Calu3 (cell line): ENCODE results near the gene PXK. TPM values are rescaled to one million over a fixed set of nuclear protein-coding genes. Genes with fewer than 3 reads are reported as not detected.
A peak's percentile ranks its signal among the peaks of the same experiment; 100 is the strongest.

Experiments
- BruUV-seq: library from RNA; stranded (reverse); fragments of 400-500 nt; replicated peaks from 2 replicates; lab custom pipeline; 2021; lab: Mats Ljungman, UMichigan
- CTCF ChIA-PET: fragments of 300-600 bp; sonication (Branson Sonifier 250); formaldehyde crosslinking; loops from one replicate; lab custom pipeline; 2022; ENCODE audit warnings: antibody characterized with exemption; lab: Charles Lee
- DNase-seq: peaks from one replicate; pipeline ENCODE4 v3.0.0; 2022
- H3K27ac Mint-ChIP-seq: one replicate; pipeline ENCODE4 v1.8.0; 2022; ENCODE audit warnings: mixed read lengths; ENCODE audit not compliant: unreplicated experiment
- H3K27me3 Mint-ChIP-seq: one replicate; pipeline ENCODE4 v1.8.0; 2022; ENCODE audit warnings: mixed read lengths; ENCODE audit not compliant: unreplicated experiment
- H3K36me3 Mint-ChIP-seq: one replicate; pipeline ENCODE4 v1.8.0; 2022; ENCODE audit warnings: mild to moderate bottlenecking, moderate library complexity, mixed read lengths; ENCODE audit not compliant: insufficient read depth, unreplicated experiment
- H3K4me1 Mint-ChIP-seq: one replicate; pipeline ENCODE4 v1.8.0; 2022; ENCODE audit warnings: mild to moderate bottlenecking, low read depth, mixed read lengths; ENCODE audit not compliant: unreplicated experiment
- H3K4me3 Mint-ChIP-seq: one replicate; pipeline ENCODE4 v1.8.0; 2022; ENCODE audit warnings: mild to moderate bottlenecking, low read depth, moderate library complexity, mixed read lengths; ENCODE audit not compliant: unreplicated experiment
- H3K9me3 Mint-ChIP-seq: one replicate; pipeline ENCODE4 v1.8.0; 2022; ENCODE audit warnings: low read depth, mixed read lengths; ENCODE audit not compliant: unreplicated experiment
- intact Hi-C: fragments of 100-400 bp; cut with micrococcal nuclease; formaldehyde crosslinking; loops from one replicate; pipeline ENCODE4 v1.10.0; 2022; ENCODE audit not compliant: unreplicated experiment
- total RNA-seq: library from RNA; stranded (reverse); gene quantifications from 2 replicates; pipeline ENCODE4 v1.2.3, GENCODE V29; 2022
- TF ChIP-seq, protein P1 (sequence below): fragments of 200-600 bp; IDR thresholded peaks from one replicate; pipeline ENCODE4 v1.8.0; 2022; ENCODE audit warnings: antibody characterized with exemption; ENCODE audit not compliant: unreplicated experiment

The PXK gene
- total RNA-seq, 1 experiment from 2014 or later, result 8.6 TPM

DNA sequence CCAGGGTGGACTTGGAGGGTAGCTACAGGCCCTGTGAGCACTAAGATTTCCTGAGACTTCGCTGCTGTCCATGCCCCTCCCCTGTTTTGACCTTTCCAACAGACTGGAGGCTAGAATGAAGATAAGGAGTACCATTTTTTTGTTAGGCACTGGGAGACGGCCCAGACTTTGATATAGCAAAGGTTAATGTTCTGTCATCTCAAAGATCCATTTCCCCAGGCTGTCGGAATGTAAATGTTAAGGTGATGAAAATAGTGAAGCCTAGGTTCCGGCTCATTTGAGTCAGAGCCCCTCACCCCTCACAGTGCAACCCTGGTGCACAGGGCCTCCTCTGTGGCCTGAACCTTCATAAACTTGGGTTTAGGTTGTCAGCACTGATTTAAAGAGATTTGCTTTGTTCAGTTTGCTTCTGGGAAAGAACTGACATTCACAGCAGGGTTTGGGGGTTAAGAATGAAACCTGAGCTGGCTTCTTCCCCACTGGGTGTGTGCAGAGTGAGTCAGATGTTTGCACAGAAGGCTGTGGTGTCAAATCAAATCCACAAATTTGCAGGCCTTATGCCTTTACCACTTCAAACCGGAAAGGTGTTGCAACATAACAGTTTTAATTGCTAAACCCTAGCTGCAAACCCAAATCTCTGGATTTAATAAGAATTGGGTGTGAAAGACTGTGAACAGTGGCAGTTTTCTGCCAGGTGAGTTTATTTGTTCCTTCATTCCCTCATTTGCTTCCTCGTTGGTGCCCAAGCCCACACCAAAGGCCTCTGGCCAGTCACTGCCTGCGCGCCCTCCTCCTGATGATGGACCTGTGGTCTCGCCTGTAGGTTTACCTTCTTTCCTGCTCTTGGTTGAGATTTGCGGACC is 138.6 kb downstream of the PXK start:
- no peaks in the 10 kb centered on the region for H3K9me3 Mint-ChIP-seq
- H3K36me3 Mint-ChIP-seq, result no peaks in the 10 kb centered on the region
- H3K27me3 Mint-ChIP-seq, result no peaks in the 10 kb centered on the region
- H3K27ac Mint-ChIP-seq, result peak overlapping the region; percentile 50
- TF ChIP-seq, protein P1, sequence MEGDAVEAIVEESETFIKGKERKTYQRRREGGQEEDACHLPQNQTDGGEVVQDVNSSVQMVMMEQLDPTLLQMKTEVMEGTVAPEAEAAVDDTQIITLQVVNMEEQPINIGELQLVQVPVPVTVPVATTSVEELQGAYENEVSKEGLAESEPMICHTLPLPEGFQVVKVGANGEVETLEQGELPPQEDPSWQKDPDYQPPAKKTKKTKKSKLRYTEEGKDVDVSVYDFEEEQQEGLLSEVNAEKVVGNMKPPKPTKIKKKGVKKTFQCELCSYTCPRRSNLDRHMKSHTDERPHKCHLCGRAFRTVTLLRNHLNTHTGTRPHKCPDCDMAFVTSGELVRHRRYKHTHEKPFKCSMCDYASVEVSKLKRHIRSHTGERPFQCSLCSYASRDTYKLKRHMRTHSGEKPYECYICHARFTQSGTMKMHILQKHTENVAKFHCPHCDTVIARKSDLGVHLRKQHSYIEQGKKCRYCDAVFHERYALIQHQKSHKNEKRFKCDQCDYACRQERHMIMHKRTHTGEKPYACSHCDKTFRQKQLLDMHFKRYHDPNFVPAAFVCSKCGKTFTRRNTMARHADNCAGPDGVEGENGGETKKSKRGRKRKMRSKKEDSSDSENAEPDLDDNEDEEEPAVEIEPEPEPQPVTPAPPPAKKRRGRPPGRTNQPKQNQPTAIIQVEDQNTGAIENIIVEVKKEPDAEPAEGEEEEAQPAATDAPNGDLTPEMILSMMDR, result no peak
- H3K4me1 Mint-ChIP-seq, result peaks cover 47% of the 10 kb centered on the region
- DNase-seq, result peak; percentile 78
- intact Hi-C loops, result loop anchor here (2.0 kb wide), 1 partner anchor 20 kb away; no protein-coding TSS in a partner anchor
- peak overlapping the region; percentile 14 for H3K4me3 Mint-ChIP-seq
- no TSS peak for BruUV-seq
- CTCF ChIA-PET, result interaction anchor here (0.6 to 2.3 kb wide), 5 partner anchors 10 to 55 kb away, joined by 3 to 7 read pairs (median 3); partner anchors contain the start of gene KCTD6

DNA sequence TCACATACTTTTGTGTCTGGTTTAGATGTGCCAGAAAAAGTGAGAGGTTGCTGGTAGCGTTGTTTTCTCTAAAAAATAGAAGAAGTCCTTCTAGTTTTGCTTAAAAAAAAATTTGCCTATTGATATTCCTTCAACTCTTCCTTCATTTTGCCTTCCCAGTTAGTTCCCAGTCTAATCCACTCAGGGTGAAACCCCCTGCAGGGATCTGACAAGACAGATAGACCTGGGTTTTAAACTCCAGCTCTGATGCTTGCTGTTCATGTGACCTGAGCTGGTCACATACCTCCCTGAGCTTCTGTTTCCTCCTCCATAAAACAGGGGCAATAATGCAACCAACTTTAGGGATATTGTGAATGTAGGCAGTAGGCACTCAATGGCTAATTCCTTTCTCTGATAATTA is 140.6 kb downstream of the PXK start:
- no TSS peak for BruUV-seq

DNA sequence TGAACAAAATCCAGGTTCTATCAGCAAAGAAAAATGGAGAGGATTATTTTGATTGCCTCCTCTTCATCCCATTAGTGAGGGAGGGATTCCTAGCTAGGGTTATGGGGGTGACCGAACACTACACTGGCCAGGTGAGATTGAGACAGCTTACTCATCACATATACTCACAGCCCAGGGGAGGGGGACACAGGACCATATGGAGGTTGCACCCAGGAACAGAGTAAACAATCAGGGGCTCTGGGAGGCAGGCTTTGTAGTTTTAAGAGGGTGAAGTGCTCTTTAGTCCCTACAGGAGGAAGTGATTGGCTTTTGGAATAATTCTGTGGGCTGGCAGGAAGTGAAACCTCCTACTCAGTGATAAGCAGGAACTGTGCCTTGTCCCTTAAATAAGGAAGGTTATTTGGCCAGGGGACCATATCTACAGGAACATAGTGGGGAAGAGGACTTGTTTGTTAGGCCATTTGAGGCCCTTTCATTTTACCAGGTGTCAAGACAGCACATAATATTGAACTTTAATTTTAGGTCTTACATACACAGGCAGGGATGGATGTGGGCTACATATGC is 141.7 kb downstream of the PXK start:
- H3K36me3 Mint-ChIP-seq, result no peaks in the 10 kb centered on the region
- H3K4me3 Mint-ChIP-seq, result no peak overlapping the region
- H3K4me1 Mint-ChIP-seq, result peaks cover 47% of the 10 kb centered on the region
- CTCF ChIA-PET, result no interaction called here
- DNase-seq, result no peak
- H3K9me3 Mint-ChIP-seq, result no peaks in the 10 kb centered on the region
- BruUV-seq, result no TSS peak
- H3K27me3 Mint-ChIP-seq, result no peaks in the 10 kb centered on the region
- intact Hi-C loops, result no loop called here
- TF ChIP-seq, protein P1, result no peak
- no peak overlapping the region for H3K27ac Mint-ChIP-seq

More for the DNA sequence above, 140.6 kb downstream of the PXK start:
- no peak for DNase-seq
- CTCF ChIA-PET, result interaction anchor here (0.7 kb wide), 1 partner anchor 171 kb away, joined by 5 read pairs; no protein-coding TSS in a partner anchor
- peaks cover 47% of the 10 kb centered on the region for H3K4me1 Mint-ChIP-seq
- no peaks in the 10 kb centered on the region for H3K27me3 Mint-ChIP-seq
- no peaks in the 10 kb centered on the region for H3K9me3 Mint-ChIP-seq
- no peak overlapping the region for H3K4me3 Mint-ChIP-seq
- no peaks in the 10 kb centered on the region for H3K36me3 Mint-ChIP-seq
- H3K27ac Mint-ChIP-seq, result no peak overlapping the region
- intact Hi-C loops, result no loop called here
- TF ChIP-seq, protein P1, result no peak

DNA sequence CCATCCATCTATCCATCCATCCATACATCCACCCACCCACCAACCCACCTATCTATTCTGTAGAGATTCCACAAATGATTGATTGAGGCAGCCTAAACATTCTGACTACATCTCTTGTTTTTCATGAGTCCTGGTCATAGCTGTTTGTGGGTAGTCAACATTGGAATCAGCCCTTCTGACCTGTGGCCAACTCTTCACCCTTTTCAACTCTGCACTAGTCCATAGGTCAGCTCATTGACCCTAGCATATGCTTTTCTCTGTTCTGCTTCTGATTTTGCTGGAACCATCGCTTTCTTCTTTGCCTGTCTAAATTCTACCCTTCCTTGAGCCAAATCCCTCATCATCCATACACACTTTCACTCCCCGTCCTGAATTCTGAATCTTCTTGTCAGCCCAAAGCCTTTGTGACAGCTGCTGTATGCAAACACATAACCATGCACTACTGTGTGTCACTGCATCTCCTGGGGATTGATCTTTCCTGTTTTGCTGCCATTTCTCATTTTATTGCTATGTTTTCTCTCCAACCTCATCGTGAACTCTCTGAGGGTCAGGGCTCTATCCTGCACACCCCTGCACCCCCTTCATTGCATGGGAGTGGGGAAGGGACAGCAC is 142.4 kb downstream of the PXK start:
- BruUV-seq, result no TSS peak
- no peak for DNase-seq
- TF ChIP-seq, protein P1, result no peak
- CTCF ChIA-PET, result no interaction called here
- peaks cover 4% of the 10 kb centered on the region for H3K36me3 Mint-ChIP-seq
- no peaks in the 10 kb centered on the region for H3K9me3 Mint-ChIP-seq
- intact Hi-C loops, result no loop called here
- H3K4me3 Mint-ChIP-seq, result no peak overlapping the region
- H3K27me3 Mint-ChIP-seq, result no peaks in the 10 kb centered on the region
- H3K27ac Mint-ChIP-seq, result peak overlapping the region; percentile 5
- H3K4me1 Mint-ChIP-seq, result peaks cover 47% of the 10 kb centered on the region

Other genes starting within 250 kb of the PXK start
- gene DNASE1L3, start 121.9 kb upstream of the PXK start, total RNA-seq, result not detected in 2 replicates
- 4.9 and 5.7 TPM in 2 replicates for gene ABHD6, start 95.1 kb upstream of the PXK start, total RNA-seq
- gene RPP14, start 26.6 kb upstream of the PXK start, total RNA-seq, result 17.2 and 18.4 TPM in 2 replicates
- gene HTD2, start 26.4 kb upstream of the PXK start, total RNA-seq, result 7.5 and 8.5 TPM in 2 replicates
- gene PDHB, start 100.9 kb downstream of the PXK start, total RNA-seq, result 45.4 and 47.6 TPM in 2 replicates
- gene KCTD6, start 159.2 kb downstream of the PXK start, total RNA-seq, result 10.7 and 11.4 TPM in 2 replicates
- 1.1 and 1.4 TPM in 2 replicates for gene ACOX2, start 204.3 kb downstream of the PXK start, total RNA-seq
- gene FAM107A, start 244.5 kb downstream of the PXK start, total RNA-seq, result not detected in 2 replicates